Activated naive CD4-positive, alpha-beta T cell treated with anti-CD3 and anti-CD28 coated beads, Interleukin-2, amount 10 ng/mL, durations not matched to agents 7 days and 5 days (primary cell): ENCODE data around the gene CCSER2.
"Not testable (repeated sequence)": the region's sequence is repeated elsewhere in the genome, so short reads cannot be mapped to it uniquely, and the experiment has no call there.

Source experiments
- CTCF ChIA-PET: fragments of 350-600 bp; sonication (Branson Sonifier 250); formaldehyde crosslinking; loops from one replicate; lab custom pipeline; 2021; ENCODE audit warnings: antibody characterized with exemption; lab: Charles Lee
- DNase-seq: peaks from one replicate; pipeline ENCODE4 v3.0.0-alpha.2; 2020
- H3K27ac Mint-ChIP-seq: one replicate; pipeline ENCODE4 v1.8.0; 2021; ENCODE audit warnings: mild to moderate bottlenecking, moderate library complexity, mixed read lengths
- H3K27me3 Mint-ChIP-seq: one replicate; pipeline ENCODE4 v1.8.0; 2021; ENCODE audit warnings: mild to moderate bottlenecking, mixed read lengths
- H3K36me3 Mint-ChIP-seq: one replicate; pipeline ENCODE4 v1.8.0; 2021; ENCODE audit warnings: mixed read lengths
- H3K4me1 Mint-ChIP-seq: one replicate; pipeline ENCODE4 v1.8.0; 2021; ENCODE audit warnings: mixed read lengths
- H3K4me3 Mint-ChIP-seq: one replicate; pipeline ENCODE4 v1.8.0; 2021; ENCODE audit warnings: mild to moderate bottlenecking, moderate library complexity, mixed read lengths
- H3K9me3 Mint-ChIP-seq: one replicate; pipeline ENCODE4 v1.8.0; 2021; ENCODE audit warnings: mixed read lengths

The CCSER2 gene

DNA sequence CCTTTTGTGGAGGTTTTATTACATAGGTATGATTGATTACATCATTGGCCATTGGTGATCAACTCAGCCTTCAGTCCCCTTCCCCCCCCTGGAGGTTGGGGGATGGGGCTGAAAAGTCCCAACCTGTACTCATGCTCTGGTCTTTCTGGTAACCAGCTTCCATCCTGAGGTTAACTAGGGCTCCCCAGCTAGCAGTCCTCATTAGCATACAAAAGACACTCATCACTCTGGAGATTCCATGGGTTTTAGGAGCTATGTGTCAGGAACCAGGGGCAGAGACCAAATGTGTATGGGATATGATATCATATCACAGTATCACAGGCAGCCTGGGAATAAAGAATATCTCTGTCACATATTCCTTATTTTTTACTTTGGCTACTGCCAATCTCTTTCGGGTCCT, 13.6 kb downstream of the CCSER2 start:
- peaks cover 44% of the 10 kb centered on the region for H3K36me3 Mint-ChIP-seq
- peak overlapping the region; percentile 30 for H3K27ac Mint-ChIP-seq
- H3K4me3 Mint-ChIP-seq, result no peak overlapping the region
- peaks cover 58% of the 10 kb centered on the region for H3K4me1 Mint-ChIP-seq
- CTCF ChIA-PET, result interaction anchor here (0.9 to 3.0 kb wide), 11 partner anchors 8 to 197 kb away, joined by 3 to 27 read pairs (median 5); partner anchors contain the start of gene CCSER2
- peaks cover 4% of the 10 kb centered on the region for H3K9me3 Mint-ChIP-seq
- no peaks in the 10 kb centered on the region for H3K27me3 Mint-ChIP-seq
- no peak for DNase-seq

DNA sequence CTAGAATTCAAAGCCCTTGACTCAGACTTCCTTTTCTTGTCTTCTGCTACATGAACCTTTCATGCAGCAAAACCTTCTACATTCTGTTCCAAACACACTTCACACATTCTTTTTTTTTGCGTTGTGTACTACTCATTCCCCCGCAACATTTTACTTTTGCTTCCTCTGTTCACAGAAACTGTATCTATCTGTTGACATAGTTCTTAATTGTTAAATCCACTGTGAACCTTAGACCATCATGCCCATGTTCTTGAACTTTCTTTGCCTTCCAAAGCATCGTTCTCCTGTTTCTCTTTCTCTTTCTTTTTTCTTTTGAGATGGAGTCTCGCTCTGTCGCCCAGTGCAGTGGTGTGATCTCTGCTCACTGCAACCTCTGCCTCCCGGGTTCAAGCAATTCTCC, 14.2 kb downstream of the CCSER2 start:
- Mint-ChIP-seq H3K9me3 (peaks cover 5% of the 10 kb centered on the region), H3K27me3 (no peaks in the 10 kb centered on the region), H3K27ac (peak overlapping the region; percentile 74), H3K4me1 (peaks cover 58% of the 10 kb centered on the region), H3K4me3 (peak overlapping the region; percentile 25), H3K36me3 (peaks cover 46% of the 10 kb centered on the region)
- CTCF ChIA-PET, result interaction anchor here (0.9 to 3.0 kb wide), 6 partner anchors 8 to 189 kb away, joined by 3 to 27 read pairs (median 8); partner anchors contain the start of gene CCSER2
- DNase-seq, result no peak

DNA sequence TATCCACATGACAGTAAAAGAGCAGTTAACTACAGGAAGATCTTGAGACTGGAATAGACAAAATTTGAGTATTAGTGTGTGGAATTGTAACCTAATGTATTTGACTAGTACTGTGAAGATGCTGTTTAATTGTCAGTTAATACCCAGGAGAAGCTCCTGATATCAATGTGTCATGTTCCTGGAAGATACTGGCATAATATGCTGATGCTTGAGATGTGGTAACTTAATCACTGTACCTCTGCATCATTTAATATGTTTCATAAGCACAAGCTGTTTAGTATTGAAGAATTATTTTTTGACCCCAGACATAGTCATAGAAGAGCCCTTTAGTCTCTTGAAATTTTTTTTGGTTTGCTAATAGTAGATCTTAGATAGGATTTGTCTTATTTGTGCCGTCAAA, 15.4 kb downstream of the CCSER2 start:
- CTCF ChIA-PET, result interaction anchor here (1.8 to 2.6 kb wide), 2 partner anchors 11 to 76 kb away, joined by 7 to 10 read pairs; no protein-coding TSS in a partner anchor
- no peak for DNase-seq
- H3K9me3 Mint-ChIP-seq, result peaks cover 5% of the 10 kb centered on the region
- H3K4me1 Mint-ChIP-seq, result peaks cover 51% of the 10 kb centered on the region
- no peak overlapping the region for H3K27ac Mint-ChIP-seq
- no peak overlapping the region for H3K4me3 Mint-ChIP-seq
- H3K36me3 Mint-ChIP-seq, result peaks cover 55% of the 10 kb centered on the region
- no peaks in the 10 kb centered on the region for H3K27me3 Mint-ChIP-seq

DNA sequence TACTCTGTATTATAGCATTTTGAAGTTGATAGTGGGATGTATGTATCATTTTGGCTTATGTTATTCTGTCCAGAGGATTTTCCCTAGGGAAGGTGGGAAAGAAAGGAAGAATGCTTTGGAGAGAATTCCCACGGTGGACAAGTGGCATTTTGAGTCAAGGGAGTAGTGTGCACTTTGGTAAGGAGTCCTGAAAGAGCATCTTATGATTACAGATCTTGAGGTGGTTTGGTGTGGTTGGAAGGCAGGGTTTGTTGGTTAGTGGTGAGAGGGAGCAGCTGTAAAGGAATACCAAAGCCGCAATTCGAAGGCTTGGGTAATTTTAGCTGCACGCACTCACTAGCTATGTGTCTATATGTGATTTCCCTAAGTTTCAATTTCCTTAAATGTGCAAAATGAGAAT, 16.1 kb downstream of the CCSER2 start:
- peak; percentile 27 for DNase-seq
- H3K4me3 Mint-ChIP-seq, result no peak overlapping the region
- no peaks in the 10 kb centered on the region for H3K27me3 Mint-ChIP-seq
- peaks cover 5% of the 10 kb centered on the region for H3K9me3 Mint-ChIP-seq
- peaks cover 54% of the 10 kb centered on the region for H3K4me1 Mint-ChIP-seq
- H3K27ac Mint-ChIP-seq, result no peak overlapping the region
- peaks cover 58% of the 10 kb centered on the region for H3K36me3 Mint-ChIP-seq
- CTCF ChIA-PET, result interaction anchor here (1.1 to 2.6 kb wide), 3 partner anchors 10 to 193 kb away, joined by 5 to 10 read pairs (median 7); no protein-coding TSS in a partner anchor

DNA sequence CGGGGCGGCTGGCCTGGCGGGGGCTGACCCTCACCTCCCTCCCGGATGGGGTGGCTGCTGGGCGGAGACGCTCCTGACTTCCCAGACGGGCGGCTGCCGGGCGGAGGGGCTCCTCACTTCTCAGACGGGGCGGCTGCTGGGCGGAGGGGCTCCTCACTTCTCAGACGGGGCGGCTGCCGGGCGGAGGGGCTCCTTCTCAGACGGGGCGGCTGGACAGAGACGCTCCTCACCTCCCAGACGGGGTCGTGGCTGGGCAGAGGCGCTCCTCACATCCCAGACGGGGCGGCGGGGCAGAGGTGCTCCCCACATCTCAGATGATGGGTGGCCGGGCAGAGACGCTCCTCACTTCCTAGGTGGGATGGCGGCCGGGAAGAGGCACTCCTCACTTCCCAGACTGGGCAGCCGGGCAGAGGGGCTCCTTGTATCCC, 19.2 kb downstream of the CCSER2 start:
- H3K4me3 Mint-ChIP-seq, CTCF ChIA-PET, H3K27ac Mint-ChIP-seq: not testable (repeated sequence)

DNA sequence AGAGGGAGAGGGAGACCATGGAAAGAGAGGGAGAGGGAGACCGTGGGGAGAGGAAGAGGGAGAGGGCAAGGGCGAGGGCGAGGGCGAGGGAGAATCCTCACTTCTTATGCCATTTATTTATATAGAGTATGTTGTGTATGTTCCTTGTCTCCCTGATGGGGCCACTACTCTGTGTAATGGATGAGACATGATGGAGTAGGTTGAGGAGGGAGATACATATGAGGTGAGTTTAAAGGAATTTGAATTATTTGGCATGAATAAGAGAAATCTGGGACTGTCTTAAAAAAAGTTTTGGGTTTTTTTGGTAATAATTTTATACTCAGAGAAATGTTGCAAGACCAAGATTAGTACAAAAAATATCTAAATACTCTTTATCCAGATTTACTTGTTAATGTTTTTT, 20.1 kb downstream of the CCSER2 start:
- Mint-ChIP-seq H3K4me3 (no peak overlapping the region), H3K27ac (no peak overlapping the region), H3K9me3 (peaks cover 5% of the 10 kb centered on the region), H3K27me3 (no peaks in the 10 kb centered on the region), H3K36me3 (peaks cover 36% of the 10 kb centered on the region), H3K4me1 (peaks cover 37% of the 10 kb centered on the region)
- no peak for DNase-seq
- CTCF ChIA-PET, result no interaction called here

More for the DNA sequence above, 19.2 kb downstream of the CCSER2 start:
- not testable (repeated sequence) for H3K9me3 Mint-ChIP-seq, DNase-seq, H3K27me3 Mint-ChIP-seq
- peaks cover 40% of the 10 kb centered on the region for H3K36me3 Mint-ChIP-seq
- peaks cover 40% of the 10 kb centered on the region for H3K4me1 Mint-ChIP-seq

DNA sequence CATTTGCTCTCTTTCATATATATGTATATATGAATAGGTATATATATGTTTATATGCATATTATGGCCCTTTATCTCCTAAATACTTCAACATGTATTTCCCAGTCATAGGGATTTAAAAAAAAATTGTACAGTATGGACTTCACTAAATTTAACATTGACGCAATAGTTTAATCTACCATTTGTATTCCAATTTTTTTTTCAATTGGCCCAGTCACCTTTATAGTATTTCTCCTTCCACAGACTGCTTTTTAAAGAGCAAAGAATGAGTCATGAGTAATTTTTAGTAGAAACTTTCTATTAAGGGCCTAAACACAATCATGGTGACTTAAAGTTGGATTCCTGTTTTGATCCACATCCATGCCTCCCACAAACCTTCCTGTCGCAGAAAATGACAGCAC, 20.5 kb downstream of the CCSER2 start:
- Mint-ChIP-seq H3K9me3 (peaks cover 5% of the 10 kb centered on the region), H3K27ac (no peak overlapping the region), H3K27me3 (no peaks in the 10 kb centered on the region), H3K36me3 (peaks cover 32% of the 10 kb centered on the region), H3K4me1 (peaks cover 35% of the 10 kb centered on the region), H3K4me3 (no peak overlapping the region)
- DNase-seq, result no peak
- CTCF ChIA-PET, result interaction anchor here (4.0 kb wide), 1 partner anchor 8 kb away, joined by 18 read pairs; no protein-coding TSS in a partner anchor

DNA sequence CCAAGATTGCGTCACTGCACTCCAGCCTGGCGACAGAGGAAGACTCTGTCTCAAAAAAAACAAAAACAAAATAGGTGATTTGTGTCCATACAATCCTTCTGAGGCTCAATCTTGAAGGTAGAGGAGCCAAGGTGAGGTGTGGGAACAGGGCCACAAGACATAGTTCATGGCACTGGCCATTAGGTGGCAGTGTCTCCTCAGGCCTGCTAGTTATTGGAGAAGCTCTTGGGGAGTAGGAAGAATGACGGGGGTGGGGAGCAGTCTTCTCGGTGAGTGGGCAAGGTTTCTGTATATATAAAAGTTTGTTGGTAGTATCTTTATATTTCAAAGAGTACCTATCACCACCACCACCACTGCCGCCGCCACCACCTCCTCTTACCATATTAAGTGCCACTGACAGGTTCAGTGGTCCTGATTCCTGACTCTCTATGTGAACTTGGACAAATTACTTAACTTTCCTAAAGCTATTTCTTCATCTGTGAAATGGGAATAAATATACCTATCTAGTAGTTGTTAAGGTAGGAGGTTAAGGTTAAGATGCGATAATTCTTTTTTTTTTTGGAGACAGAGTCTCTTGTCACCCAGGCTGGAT, 24.0 kb downstream of the CCSER2 start:
- H3K4me1 Mint-ChIP-seq, result peaks cover 49% of the 10 kb centered on the region
- CTCF ChIA-PET, result interaction anchor here (0.6 to 4.0 kb wide), 19 partner anchors 11 to 1288 kb away, joined by 3 to 22 read pairs (median 3); no protein-coding TSS in a partner anchor
- H3K27ac Mint-ChIP-seq, result no peak overlapping the region
- H3K4me3 Mint-ChIP-seq, result no peak overlapping the region
- H3K36me3 Mint-ChIP-seq, result peaks cover 21% of the 10 kb centered on the region
- no peaks in the 10 kb centered on the region for H3K27me3 Mint-ChIP-seq
- DNase-seq, result peak; percentile 77
- H3K9me3 Mint-ChIP-seq, result no peaks in the 10 kb centered on the region

DNA sequence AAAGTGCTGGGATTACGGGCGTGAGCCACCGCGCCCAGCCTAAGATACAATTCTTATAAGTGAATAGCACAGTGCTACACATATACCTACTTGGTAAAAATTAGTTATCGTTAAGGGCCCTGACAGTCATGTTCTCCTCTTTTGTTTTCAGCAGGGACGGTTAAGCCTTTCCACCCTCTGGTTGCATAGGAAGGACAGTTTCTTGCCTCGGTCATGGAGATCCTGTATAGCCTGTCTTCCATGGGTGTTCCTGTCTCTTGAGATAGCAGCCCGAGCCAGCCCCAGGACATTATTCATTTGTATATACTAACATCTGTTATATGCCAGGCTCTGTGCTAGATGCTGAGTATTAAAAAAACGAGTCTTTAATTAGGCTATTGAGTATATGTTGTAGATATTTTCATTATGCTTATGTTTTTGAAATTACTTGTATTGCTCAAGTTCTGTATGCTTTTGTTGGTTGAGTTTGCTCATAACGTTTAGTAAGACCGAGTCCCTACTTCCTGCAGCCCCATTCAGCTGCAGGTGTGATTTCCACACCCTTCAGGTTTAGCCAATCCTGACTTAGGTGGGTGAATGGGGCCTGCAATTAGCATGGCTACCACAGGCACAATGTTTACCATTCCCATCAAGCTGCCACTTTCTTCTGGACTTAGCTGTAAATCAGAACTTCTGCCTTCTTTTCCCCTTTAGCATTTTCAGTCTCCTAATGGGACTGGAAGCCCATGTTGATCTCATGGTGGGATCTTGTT, 24.8 kb downstream of the CCSER2 start:
- H3K36me3 Mint-ChIP-seq, result peaks cover 15% of the 10 kb centered on the region
- peaks cover 56% of the 10 kb centered on the region for H3K4me1 Mint-ChIP-seq
- H3K27me3 Mint-ChIP-seq, result no peaks in the 10 kb centered on the region
- H3K9me3 Mint-ChIP-seq, result no peaks in the 10 kb centered on the region
- DNase-seq, result no peak
- H3K4me3 Mint-ChIP-seq, result no peak overlapping the region
- no peak overlapping the region for H3K27ac Mint-ChIP-seq
- CTCF ChIA-PET, result interaction anchor here (0.7 to 4.0 kb wide), 16 partner anchors 8 to 184 kb away, joined by 3 to 22 read pairs (median 4); no protein-coding TSS in a partner anchor

DNA sequence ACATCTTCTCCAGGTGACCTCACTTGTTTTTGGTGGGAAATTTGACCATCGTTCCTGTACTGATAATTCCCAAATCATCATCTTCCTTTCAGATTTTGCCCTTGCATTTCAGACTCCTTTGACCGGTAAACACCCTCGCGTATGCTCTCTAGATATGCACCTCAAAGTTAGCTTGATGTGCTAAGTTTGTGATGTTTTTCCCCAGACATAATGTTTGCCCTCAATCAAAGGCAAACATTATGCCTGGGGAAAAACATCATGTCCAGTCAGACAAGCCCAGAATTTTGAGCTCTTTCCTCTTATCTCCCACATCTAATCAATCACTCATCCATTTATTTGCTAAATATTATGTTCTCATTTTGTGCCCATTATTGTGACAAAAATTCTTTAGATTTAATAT, 26.2 kb downstream of the CCSER2 start:
- Mint-ChIP-seq H3K4me1 (peaks cover 62% of the 10 kb centered on the region), H3K36me3 (peaks cover 6% of the 10 kb centered on the region), H3K27ac (no peak overlapping the region), H3K4me3 (no peak overlapping the region), H3K9me3 (no peaks in the 10 kb centered on the region), H3K27me3 (no peaks in the 10 kb centered on the region)
- CTCF ChIA-PET, result interaction anchor here (0.8 to 2.5 kb wide), 6 partner anchors 10 to 182 kb away, joined by 3 to 7 read pairs (median 4); no protein-coding TSS in a partner anchor
- no peak for DNase-seq

DNA sequence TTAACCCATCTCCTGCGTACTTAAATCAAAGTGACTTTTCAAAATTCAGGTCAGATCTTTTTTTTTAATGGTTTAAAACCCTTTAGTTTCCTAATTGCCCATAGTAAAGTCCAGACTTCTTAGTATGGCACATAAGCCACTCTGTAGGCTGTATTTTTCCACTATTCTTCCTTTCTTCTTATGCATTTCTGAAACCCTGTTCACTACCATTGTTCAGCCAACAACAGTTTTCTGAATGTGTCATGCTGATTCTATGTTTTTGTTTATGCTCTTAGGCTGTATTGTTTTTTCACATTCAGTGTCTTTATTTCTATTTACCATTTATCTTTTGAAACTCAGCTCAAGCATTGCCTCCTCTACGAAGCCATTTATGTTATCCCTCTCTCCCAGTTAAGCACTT, 26.7 kb downstream of the CCSER2 start:
- Mint-ChIP-seq H3K4me3 (no peak overlapping the region), H3K27me3 (no peaks in the 10 kb centered on the region), H3K36me3 (peaks cover 6% of the 10 kb centered on the region), H3K9me3 (no peaks in the 10 kb centered on the region), H3K4me1 (peaks cover 62% of the 10 kb centered on the region), H3K27ac (no peak overlapping the region)
- DNase-seq, result no peak
- CTCF ChIA-PET, result interaction anchor here (0.8 to 2.5 kb wide), 6 partner anchors 9 to 182 kb away, joined by 3 to 7 read pairs (median 4); no protein-coding TSS in a partner anchor

DNA sequence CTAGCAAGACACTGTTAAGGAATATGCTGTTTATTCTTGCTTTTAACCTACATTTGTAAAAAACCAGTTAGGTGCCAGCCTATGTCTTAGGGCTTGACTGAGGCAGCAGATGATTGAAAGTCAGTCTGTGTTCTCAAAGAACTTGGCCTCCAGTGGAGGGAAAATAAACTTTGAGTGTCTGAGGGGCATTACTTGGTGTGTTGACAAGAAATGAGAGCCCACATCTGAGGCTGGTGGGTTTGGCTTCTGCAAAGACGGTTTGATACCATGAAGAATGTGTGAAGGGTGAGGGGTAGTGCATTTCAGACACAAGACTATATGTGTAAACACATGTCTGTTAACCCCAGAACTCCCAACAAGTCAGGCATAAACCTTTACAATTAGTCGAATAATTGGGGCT, 28.5 kb downstream of the CCSER2 start:
- Mint-ChIP-seq H3K4me3 (no peak overlapping the region), H3K27ac (no peak overlapping the region), H3K4me1 (peaks cover 69% of the 10 kb centered on the region), H3K36me3 (peaks cover 8% of the 10 kb centered on the region), H3K9me3 (no peaks in the 10 kb centered on the region), H3K27me3 (no peaks in the 10 kb centered on the region)
- no peak for DNase-seq
- CTCF ChIA-PET, result interaction anchor here (1.9 kb wide), 1 partner anchor 180 kb away, joined by 8 read pairs; no protein-coding TSS in a partner anchor

DNA sequence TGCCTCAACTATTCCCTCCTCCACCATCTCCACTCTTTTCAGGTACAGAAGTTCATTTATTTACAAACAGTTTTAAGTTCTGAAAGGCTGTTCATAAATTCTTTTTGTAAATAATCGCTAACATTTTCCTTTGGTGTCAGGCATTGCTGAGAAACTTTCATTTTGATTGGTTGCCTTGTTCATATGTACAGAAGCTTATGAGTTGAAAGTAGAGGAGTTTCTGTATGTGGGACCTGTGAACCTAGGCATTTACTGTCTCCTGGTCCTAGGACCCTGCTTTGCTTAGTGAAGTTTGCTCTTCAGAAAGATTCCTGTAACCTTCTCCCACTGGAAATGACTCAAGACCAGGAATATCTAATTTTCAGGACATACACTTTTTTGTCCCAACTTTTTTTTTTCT, 30.4 kb downstream of the CCSER2 start:
- H3K4me1 Mint-ChIP-seq, result peaks cover 72% of the 10 kb centered on the region
- no peak overlapping the region for H3K4me3 Mint-ChIP-seq
- no peaks in the 10 kb centered on the region for H3K9me3 Mint-ChIP-seq
- no peaks in the 10 kb centered on the region for H3K27me3 Mint-ChIP-seq
- DNase-seq, result no peak
- H3K27ac Mint-ChIP-seq, result no peak overlapping the region
- peaks cover 14% of the 10 kb centered on the region for H3K36me3 Mint-ChIP-seq
- CTCF ChIA-PET, result no interaction called here
